Measurements from ENCODE around the gene TGFB3.

DNA sequence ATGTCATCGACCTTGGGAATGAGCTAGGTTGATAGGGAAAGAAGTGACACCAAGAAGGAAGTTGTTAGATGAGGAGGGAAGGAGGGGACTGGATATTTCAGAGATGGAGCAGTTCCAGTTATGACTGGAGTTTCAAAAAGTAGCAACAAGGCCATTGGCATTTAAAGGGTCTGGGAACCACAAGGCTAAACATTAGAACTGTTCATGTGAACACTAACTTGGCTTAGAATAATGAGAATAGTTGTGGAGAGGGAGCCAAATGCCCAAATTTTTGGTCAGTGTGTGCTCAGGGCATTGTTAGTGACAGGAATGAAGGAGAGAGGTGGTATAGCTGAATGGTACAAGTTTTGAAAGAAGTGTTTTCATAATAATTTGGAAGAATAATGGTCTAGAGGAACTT lies 20.6 kb upstream of the TGFB3 start:
- TF ChIP-seq POLR2A (IDR thresholded peaks at IDR 0.05) (no peak), POLR2AphosphoS5 (IDR thresholded peaks at IDR 0.05) (no peak)

Measured in upper lobe of left lung (tissue), 4 donors.